ENCODE data around the gene CRIM1.
A peak's percentile ranks its signal among the peaks of the same experiment; 100 is the strongest.

The CRIM1 gene

DNA sequence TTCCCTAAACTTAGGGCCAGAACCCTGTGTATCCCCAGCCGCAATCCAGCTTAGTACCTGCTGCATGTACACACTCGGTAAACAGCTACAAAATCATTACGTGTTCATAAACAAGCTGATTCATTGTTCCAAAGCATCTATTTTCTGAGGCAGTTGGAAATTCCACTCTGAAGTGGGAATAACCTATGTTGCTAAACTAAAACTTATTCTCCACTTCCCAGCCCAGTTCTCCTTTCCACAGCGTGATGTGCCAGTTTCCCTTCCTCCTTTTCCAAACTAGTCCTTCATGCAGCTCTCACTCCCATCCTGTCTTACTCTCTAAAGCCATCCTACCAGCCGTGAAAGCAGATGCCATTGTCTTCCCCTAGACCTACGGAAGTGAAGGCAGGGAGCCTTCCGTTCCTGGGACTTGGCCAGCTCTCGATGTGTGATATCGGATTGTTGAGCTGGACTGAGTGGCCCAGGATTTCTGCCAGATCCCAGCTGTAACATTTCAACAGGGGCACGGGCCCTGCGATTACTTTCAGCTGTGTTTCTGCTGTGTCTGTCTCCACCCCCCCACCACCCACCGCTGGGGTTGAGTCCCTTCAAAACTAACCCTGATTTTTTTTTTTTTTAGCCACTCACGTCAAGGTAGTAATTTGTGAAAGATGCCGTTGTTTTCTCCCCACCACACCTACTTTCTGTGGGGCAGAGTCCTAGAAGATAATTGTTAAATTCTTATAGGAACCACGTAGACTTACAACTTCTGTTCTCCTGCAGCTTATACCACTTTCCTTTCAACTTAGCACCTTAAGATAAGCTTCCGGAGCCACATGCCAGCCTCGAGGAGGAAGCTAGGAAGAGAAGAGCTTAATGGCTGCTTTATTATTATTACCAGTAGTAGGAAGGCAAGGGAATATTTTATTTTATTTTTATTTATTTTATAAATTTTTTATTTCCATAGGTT is 100.9 kb downstream of the CRIM1 start:
- Histone ChIP-seq H3K9ac (ENCODE audit: low read length in 5 of 5) (peak overlapping the region in 4 of 5 donors; percentile 2 to 41 (median 21)), H3K27me3 (ENCODE audit: control insufficient read depth in 5 of 5, insufficient read depth in 4 of 5, low read length in 5 of 5) (no peaks in the 10 kb centered on the region), H3K9me3 (ENCODE audit: control insufficient read depth in 5 of 5, low read length in 5 of 5) (no peaks in the 10 kb centered on the region), H3K27ac (ENCODE audit: low read depth, low read length) (peak overlapping the region; percentile 83), H3K4me3 (ENCODE audit: low read depth in 1 of 5, low read length in 5 of 5) (peak overlapping the region in 4 of 5 donors; percentile 6 to 42 (median 18)), H3K36me3 (ENCODE audit: control insufficient read depth in 5 of 5, insufficient read depth in 5 of 5, low read length in 5 of 5) (peaks cover 6 to 12% (median 10%) of the 10 kb centered on the region in 5 donors), H3K4me1 (ENCODE audit: control insufficient read depth in 5 of 5, insufficient read depth in 5 of 5, low read length in 5 of 5) (peaks cover 8 to 76% (median 69%) of the 10 kb centered on the region in 5 donors)

DNA sequence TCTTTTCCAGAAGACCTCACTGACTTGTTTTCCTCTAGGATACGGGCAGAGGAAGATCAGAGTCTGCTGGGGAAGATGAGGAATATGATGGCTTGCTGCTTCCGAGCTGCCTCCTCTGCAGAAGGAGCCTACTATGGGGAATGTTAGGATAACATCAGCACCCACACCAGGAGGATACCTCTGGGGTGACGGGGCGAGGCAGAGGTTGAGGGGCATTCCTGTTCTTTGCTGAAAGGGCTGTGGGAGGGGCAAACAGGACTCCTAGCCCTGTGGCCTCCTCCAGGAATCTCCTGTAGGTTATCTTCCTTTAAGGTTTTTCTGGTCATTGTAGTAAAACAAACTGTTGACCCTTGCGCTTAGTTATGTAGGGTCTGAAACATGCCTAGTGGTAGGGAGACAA is 102.5 kb downstream of the CRIM1 start:
- no peak overlapping the region for H3K9ac ChIP-seq (ENCODE audit: low read length in 5 of 5)
- peak overlapping the region; percentile 17 for H3K27ac ChIP-seq (ENCODE audit: low read depth, low read length)
- no peaks in the 10 kb centered on the region for H3K27me3 ChIP-seq (ENCODE audit: control insufficient read depth in 5 of 5, insufficient read depth in 4 of 5, low read length in 5 of 5)
- H3K9me3 ChIP-seq (ENCODE audit: control insufficient read depth in 5 of 5, low read length in 5 of 5) = no peaks in the 10 kb centered on the region
- H3K4me1 ChIP-seq (ENCODE audit: control insufficient read depth in 5 of 5, insufficient read depth in 5 of 5, low read length in 5 of 5) = peaks cover 8 to 74% (median 60%) of the 10 kb centered on the region in 5 donors
- H3K36me3 ChIP-seq (ENCODE audit: control insufficient read depth in 5 of 5, insufficient read depth in 5 of 5, low read length in 5 of 5) = peaks cover 6 to 12% (median 10%) of the 10 kb centered on the region in 5 donors
- H3K4me3 ChIP-seq (ENCODE audit: low read depth in 1 of 5, low read length in 5 of 5) = no peak overlapping the region

DNA sequence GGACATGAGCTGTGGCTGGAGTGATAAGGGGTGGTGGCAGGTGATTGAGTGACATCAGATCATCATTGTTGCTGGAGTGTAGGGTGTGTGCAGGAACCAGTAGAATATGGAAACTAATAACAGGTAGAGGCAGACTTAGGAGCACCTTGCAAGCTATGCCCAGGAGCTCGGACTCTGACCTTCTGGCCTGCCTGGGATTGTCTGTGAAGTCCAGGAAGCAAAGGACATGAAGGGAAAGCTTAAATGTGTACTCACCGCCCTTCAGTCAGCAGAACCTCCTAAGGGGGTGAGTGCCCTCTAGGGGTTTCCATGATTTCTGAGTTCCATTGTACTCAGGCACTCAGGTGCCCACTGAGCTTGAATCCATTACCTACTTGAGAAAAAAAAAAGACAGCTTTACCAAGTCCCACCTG is 104.2 kb downstream of the CRIM1 start:
- peaks cover 9 to 19% (median 12%) of the 10 kb centered on the region in 5 donors for H3K36me3 ChIP-seq (ENCODE audit: control insufficient read depth in 5 of 5, insufficient read depth in 5 of 5, low read length in 5 of 5)
- H3K9me3 ChIP-seq (ENCODE audit: control insufficient read depth in 5 of 5, low read length in 5 of 5) = no peaks in the 10 kb centered on the region
- H3K27ac ChIP-seq (ENCODE audit: low read depth, low read length) = peak overlapping the region; percentile 13
- H3K4me1 ChIP-seq (ENCODE audit: control insufficient read depth in 5 of 5, insufficient read depth in 5 of 5, low read length in 5 of 5) = peaks cover 8 to 73% (median 53%) of the 10 kb centered on the region in 5 donors
- no peak overlapping the region for H3K9ac ChIP-seq (ENCODE audit: low read length in 5 of 5)
- no peak overlapping the region for H3K4me3 ChIP-seq (ENCODE audit: low read depth in 1 of 5, low read length in 5 of 5)
- no peaks in the 10 kb centered on the region for H3K27me3 ChIP-seq (ENCODE audit: control insufficient read depth in 5 of 5, insufficient read depth in 4 of 5, low read length in 5 of 5)

DNA sequence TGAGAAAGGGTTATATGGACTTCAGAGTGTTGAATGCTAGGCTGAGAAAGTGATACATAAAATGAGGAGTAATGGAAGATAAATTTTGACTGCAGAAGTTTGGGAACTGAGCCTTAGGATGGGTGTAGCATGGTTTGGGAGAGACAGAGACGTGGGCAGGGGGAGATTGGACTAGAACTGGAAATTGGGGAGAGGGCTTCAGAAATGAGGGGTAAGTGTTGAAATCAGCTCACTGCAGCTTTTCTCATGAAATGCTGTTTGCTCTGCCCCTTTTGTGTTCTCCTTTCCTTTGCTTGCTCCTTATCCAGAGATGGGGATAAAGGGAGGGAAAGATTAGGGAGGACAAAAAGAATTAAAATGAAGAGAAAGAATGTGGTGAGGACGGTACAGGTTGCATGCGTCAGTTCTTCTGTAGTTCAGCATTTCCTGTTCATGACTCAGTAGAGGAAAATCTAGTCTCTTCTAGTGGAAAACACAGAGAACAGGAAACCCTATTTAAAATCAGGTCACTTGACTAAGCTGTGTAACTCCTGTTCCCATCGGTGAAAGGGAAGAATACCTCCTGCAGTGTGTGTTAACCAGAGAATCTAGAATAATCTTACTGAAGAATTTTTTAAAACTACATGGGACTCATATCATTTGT is 105.6 kb downstream of the CRIM1 start:
- Histone ChIP-seq H3K36me3 (ENCODE audit: control insufficient read depth in 5 of 5, insufficient read depth in 5 of 5, low read length in 5 of 5) (peaks cover 16 to 27% (median 19%) of the 10 kb centered on the region in 5 donors), H3K27me3 (ENCODE audit: control insufficient read depth in 5 of 5, insufficient read depth in 4 of 5, low read length in 5 of 5) (no peaks in the 10 kb centered on the region), H3K27ac (ENCODE audit: low read depth, low read length) (peak overlapping the region; percentile 69), H3K4me1 (ENCODE audit: control insufficient read depth in 5 of 5, insufficient read depth in 5 of 5, low read length in 5 of 5) (peaks cover 8 to 59% (median 39%) of the 10 kb centered on the region in 5 donors), H3K9ac (ENCODE audit: low read length in 5 of 5) (peak overlapping the region in 1 of 5 donors; percentile 50), H3K4me3 (ENCODE audit: low read depth in 1 of 5, low read length in 5 of 5) (no peak overlapping the region), H3K9me3 (ENCODE audit: control insufficient read depth in 5 of 5, low read length in 5 of 5) (no peaks in the 10 kb centered on the region)

DNA sequence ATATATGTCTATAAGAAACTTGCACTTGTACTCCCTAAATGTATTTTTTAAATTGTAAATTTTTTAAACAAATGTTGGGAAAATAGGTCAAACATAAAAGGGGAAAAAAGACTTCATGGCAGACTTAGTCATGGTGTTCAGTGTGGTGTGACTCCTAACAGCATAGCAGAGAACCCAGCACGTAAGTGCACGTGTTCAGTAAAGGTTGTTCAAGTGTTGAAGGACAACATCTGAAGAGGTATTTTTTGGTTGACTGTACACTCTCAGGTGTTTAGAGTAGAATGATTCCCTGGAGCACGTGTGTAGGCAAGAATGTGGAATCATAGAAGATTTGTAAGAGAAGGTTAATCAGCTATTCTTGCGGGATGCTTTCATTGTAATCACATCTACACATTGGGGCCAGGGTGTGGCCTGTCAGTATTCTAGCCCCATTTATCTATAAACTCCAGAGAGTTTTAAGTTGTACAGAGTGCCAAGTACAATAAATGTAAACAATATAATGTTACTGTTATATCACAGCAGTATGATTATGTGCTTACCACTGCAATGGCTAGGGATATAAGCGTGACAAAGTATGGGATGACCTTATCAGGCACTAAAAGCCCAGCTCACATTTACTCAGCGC is 106.8 kb downstream of the CRIM1 start:
- peaks cover 27 to 38% (median 28%) of the 10 kb centered on the region in 5 donors for H3K36me3 ChIP-seq (ENCODE audit: control insufficient read depth in 5 of 5, insufficient read depth in 5 of 5, low read length in 5 of 5)
- H3K4me3 ChIP-seq (ENCODE audit: low read depth in 1 of 5, low read length in 5 of 5) = no peak overlapping the region
- H3K9me3 ChIP-seq (ENCODE audit: control insufficient read depth in 5 of 5, low read length in 5 of 5) = no peaks in the 10 kb centered on the region
- H3K4me1 ChIP-seq (ENCODE audit: control insufficient read depth in 5 of 5, insufficient read depth in 5 of 5, low read length in 5 of 5) = peaks cover 8 to 47% (median 32%) of the 10 kb centered on the region in 5 donors
- no peaks in the 10 kb centered on the region for H3K27me3 ChIP-seq (ENCODE audit: control insufficient read depth in 5 of 5, insufficient read depth in 4 of 5, low read length in 5 of 5)
- H3K27ac ChIP-seq (ENCODE audit: low read depth, low read length) = peak overlapping the region; percentile 69
- no peak overlapping the region for H3K9ac ChIP-seq (ENCODE audit: low read length in 5 of 5)

DNA sequence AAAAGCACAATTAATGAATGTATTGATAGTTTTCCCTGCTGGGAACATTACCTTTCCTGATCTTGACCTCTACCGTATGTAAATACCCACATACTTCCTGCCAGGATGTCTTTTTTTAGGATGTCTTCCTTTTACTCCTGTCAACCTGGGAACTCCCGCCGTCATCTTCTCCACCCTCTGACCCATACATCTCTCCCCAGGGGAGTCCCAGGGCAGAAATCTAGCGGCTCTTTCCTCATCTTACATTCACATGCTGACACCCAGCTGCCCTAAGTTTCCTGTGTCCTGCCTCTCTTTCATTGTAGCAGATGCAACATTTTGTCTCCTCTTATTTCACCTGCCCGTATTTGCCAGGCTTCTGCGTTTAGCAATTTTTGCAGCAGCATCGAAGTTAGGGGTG is 107.8 kb downstream of the CRIM1 start:
- Histone ChIP-seq H3K36me3 (ENCODE audit: control insufficient read depth in 5 of 5, insufficient read depth in 5 of 5, low read length in 5 of 5) (peaks cover 22 to 41% (median 35%) of the 10 kb centered on the region in 5 donors), H3K9me3 (ENCODE audit: control insufficient read depth in 5 of 5, low read length in 5 of 5) (no peaks in the 10 kb centered on the region), H3K27me3 (ENCODE audit: control insufficient read depth in 5 of 5, insufficient read depth in 4 of 5, low read length in 5 of 5) (no peaks in the 10 kb centered on the region), H3K27ac (ENCODE audit: low read depth, low read length) (peak overlapping the region; percentile 32), H3K9ac (ENCODE audit: low read length in 5 of 5) (no peak overlapping the region), H3K4me1 (ENCODE audit: control insufficient read depth in 5 of 5, insufficient read depth in 5 of 5, low read length in 5 of 5) (peaks cover 8 to 43% (median 32%) of the 10 kb centered on the region in 5 donors), H3K4me3 (ENCODE audit: low read depth in 1 of 5, low read length in 5 of 5) (no peak overlapping the region)

DNA sequence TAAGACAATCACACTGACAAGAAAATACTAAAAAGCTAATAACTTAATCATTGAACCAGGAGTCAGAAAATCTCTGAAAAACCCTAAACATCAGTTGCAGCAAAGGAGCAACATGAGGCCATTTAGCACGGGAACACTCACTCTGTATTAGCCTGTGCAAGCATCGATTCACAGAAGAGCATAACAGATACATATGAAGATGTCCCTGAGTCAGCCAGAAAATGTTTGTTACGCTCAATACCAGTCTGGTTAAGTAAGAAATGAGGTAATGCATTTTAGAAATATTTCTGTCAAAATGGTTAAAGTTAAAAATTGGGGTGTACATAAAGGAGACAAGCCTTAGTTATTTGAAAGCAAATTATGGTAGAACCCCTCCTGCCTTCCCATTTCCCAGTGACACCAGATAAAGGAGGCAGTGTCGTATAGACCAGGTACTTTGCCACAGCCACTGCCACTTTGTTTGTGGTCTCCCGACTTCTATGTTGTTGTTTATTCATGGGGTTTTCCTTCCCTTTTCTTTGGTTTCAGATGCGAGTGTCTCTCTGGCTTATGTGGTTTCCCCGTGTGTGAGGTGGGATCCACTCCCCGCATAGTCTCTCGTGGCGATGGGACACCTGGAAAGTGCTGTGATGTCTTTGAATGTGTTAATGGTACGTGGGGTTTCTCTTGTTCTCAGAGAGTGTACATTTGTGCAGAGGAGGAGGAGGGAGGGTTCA is 108.6 kb downstream of the CRIM1 start:
- Histone ChIP-seq H3K27me3 (ENCODE audit: control insufficient read depth in 5 of 5, insufficient read depth in 4 of 5, low read length in 5 of 5) (no peaks in the 10 kb centered on the region), H3K27ac (ENCODE audit: low read depth, low read length) (no peak overlapping the region), H3K9ac (ENCODE audit: low read length in 5 of 5) (no peak overlapping the region), H3K4me1 (ENCODE audit: control insufficient read depth in 5 of 5, insufficient read depth in 5 of 5, low read length in 5 of 5) (peaks cover 8 to 51% (median 34%) of the 10 kb centered on the region in 5 donors), H3K4me3 (ENCODE audit: low read depth in 1 of 5, low read length in 5 of 5) (no peak overlapping the region), H3K9me3 (ENCODE audit: control insufficient read depth in 5 of 5, low read length in 5 of 5) (no peaks in the 10 kb centered on the region), H3K36me3 (ENCODE audit: control insufficient read depth in 5 of 5, insufficient read depth in 5 of 5, low read length in 5 of 5) (peaks cover 24 to 43% (median 32%) of the 10 kb centered on the region in 5 donors)

DNA sequence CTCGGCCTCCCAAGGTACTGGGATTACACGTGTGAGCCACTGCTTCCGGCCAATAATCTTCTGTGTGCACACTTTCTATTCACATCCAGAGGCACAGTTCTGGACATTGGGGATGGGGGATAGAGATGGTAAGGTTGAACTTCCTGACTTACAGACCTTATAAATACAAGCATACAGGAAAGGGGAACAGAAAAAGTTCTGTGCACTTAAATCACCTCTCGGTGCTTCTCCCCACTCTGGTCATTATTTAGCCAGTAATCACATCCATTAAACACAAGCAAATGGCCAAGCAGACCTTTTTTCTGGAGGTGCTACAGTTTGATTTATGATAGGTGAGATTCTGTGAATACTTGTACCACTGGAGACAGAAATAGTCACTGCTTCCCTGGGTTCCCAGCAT is 110.6 kb downstream of the CRIM1 start:
- H3K27me3 ChIP-seq (ENCODE audit: control insufficient read depth in 5 of 5, insufficient read depth in 4 of 5, low read length in 5 of 5) = no peaks in the 10 kb centered on the region
- H3K36me3 ChIP-seq (ENCODE audit: control insufficient read depth in 5 of 5, insufficient read depth in 5 of 5, low read length in 5 of 5) = peaks cover 24 to 43% (median 35%) of the 10 kb centered on the region in 5 donors
- no peak overlapping the region for H3K27ac ChIP-seq (ENCODE audit: low read depth, low read length)
- H3K9ac ChIP-seq (ENCODE audit: low read length in 5 of 5) = no peak overlapping the region
- no peak overlapping the region for H3K4me3 ChIP-seq (ENCODE audit: low read depth in 1 of 5, low read length in 5 of 5)
- peaks cover 0 to 45% (median 27%) of the 10 kb centered on the region in 5 donors for H3K4me1 ChIP-seq (ENCODE audit: control insufficient read depth in 5 of 5, insufficient read depth in 5 of 5, low read length in 5 of 5)
- no peaks in the 10 kb centered on the region for H3K9me3 ChIP-seq (ENCODE audit: control insufficient read depth in 5 of 5, low read length in 5 of 5)

DNA sequence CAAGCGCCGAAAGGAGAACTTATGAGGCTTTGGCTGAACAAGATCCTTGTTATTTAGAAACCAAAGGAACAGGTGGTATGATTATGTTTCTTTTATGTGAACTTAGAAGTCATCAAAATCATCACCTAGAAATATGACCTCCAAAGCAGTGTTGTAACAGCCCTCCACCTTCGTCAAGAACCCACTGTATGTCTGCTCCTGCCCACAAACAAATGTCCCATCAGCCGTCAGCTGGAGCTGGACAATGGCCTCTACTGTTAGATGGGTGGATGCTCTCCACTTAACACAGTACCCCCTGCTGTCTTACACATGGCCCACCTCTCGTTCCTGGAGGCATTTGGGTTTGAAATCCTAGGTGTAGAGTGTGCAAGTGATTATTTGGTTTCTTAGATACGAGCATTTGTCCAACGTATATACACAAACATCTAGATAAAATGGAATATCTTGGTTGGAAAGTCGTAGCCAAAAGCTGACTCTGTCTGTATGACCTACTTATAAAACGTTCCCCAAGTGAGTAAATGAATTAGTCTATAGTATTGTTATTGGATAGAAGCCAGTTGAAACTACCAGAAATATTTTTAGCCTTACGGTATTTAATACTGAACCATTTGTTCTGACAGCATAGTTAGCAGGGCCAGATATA is 113.0 kb downstream of the CRIM1 start:
- H3K9me3 ChIP-seq (ENCODE audit: control insufficient read depth in 5 of 5, low read length in 5 of 5) = no peaks in the 10 kb centered on the region
- H3K4me3 ChIP-seq (ENCODE audit: low read depth in 1 of 5, low read length in 5 of 5) = no peak overlapping the region
- H3K27me3 ChIP-seq (ENCODE audit: control insufficient read depth in 5 of 5, insufficient read depth in 4 of 5, low read length in 5 of 5) = no peaks in the 10 kb centered on the region
- peaks cover 25 to 42% (median 37%) of the 10 kb centered on the region in 5 donors for H3K36me3 ChIP-seq (ENCODE audit: control insufficient read depth in 5 of 5, insufficient read depth in 5 of 5, low read length in 5 of 5)
- H3K4me1 ChIP-seq (ENCODE audit: control insufficient read depth in 5 of 5, insufficient read depth in 5 of 5, low read length in 5 of 5) = peaks cover 0 to 28% (median 23%) of the 10 kb centered on the region in 5 donors
- H3K9ac ChIP-seq (ENCODE audit: low read length in 5 of 5) = no peak overlapping the region
- peak overlapping the region; percentile 69 for H3K27ac ChIP-seq (ENCODE audit: low read depth, low read length)

All from subcutaneous abdominal adipose tissue (tissue), 5 donors.